Caco-2 (cell line): ENCODE results near the gene TMEM14B. TPM values are rescaled to one million over a fixed set of nuclear protein-coding genes. Genes with fewer than 3 reads are reported as not detected.

Experiments
- BruUV-seq: library from RNA; stranded (reverse); fragments of 400-500 nt; replicated peaks from 2 replicates; lab custom pipeline; 2021; lab: Mats Ljungman, UMichigan
- CTCF ChIA-PET: fragments of 300-600 bp; sonication (Branson Sonifier 250); formaldehyde crosslinking; loops from one replicate; lab custom pipeline; 2022; ENCODE audit warnings: antibody characterized with exemption; lab: Charles Lee
- POLR2A ChIA-PET: fragments of 300-600 bp; sonication (Branson Sonifier 250); formaldehyde crosslinking; loops from one replicate; lab custom pipeline; 2022; ENCODE audit warnings: antibody characterized with exemption; lab: Charles Lee
- DNase-seq, 2 experiments: peaks; one replicate each; pipeline versions ENCODE4 v3.0.0 to v3.0.0-alpha.2; 2020 to 2022
- H3K27me3 ChIP-seq: replicated peaks from 2 replicates; pipeline ENCODE4 v1.6.0; 2011; ENCODE audit warnings: low read length; ENCODE audit not compliant: control insufficient read depth, insufficient read depth
- H3K36me3 ChIP-seq: 2 replicates; pipeline ENCODE4 v1.5.1; 2011; ENCODE audit warnings: low read length; ENCODE audit not compliant: control insufficient read depth, insufficient read depth
- H3K4me1 ChIP-seq: fragments of 250-450 bp; sonication (Bioruptor Pico); 2 replicates; pipeline ENCODE4 v1.5.1; 2020; ENCODE audit warnings: mild to moderate bottlenecking
- H3K4me3 ChIP-seq: 2 replicates; pipeline ENCODE4 v1.5.1; 2011; ENCODE audit warnings: low read depth, mild to moderate bottlenecking, control low read depth, low read length
- H3K9me3 ChIP-seq: fragments of 250-450 bp; sonication (Bioruptor Pico); 2 replicates; pipeline ENCODE4 v1.5.1; 2020; ENCODE audit warnings: mild to moderate bottlenecking, moderate library complexity
- H3K27ac Mint-ChIP-seq: one replicate; pipeline ENCODE4 v1.8.0; 2022; ENCODE audit warnings: mixed read lengths; ENCODE audit not compliant: unreplicated experiment
- H3K27me3 Mint-ChIP-seq: one replicate; pipeline ENCODE4 v1.8.0; 2022; ENCODE audit warnings: mixed read lengths; ENCODE audit not compliant: insufficient read depth, unreplicated experiment
- H3K36me3 Mint-ChIP-seq: one replicate; pipeline ENCODE4 v1.8.0; 2022; ENCODE audit warnings: mild to moderate bottlenecking, mixed read lengths; ENCODE audit not compliant: insufficient read depth, unreplicated experiment
- H3K4me1 Mint-ChIP-seq: one replicate; pipeline ENCODE4 v1.8.0; 2022; ENCODE audit warnings: low read depth, mixed read lengths; ENCODE audit not compliant: unreplicated experiment
- H3K4me3 Mint-ChIP-seq: one replicate; pipeline ENCODE4 v1.8.0; 2022; ENCODE audit warnings: mild to moderate bottlenecking, moderate library complexity, mixed read lengths; ENCODE audit not compliant: unreplicated experiment
- H3K9me3 Mint-ChIP-seq: one replicate; pipeline ENCODE4 v1.8.0; 2022; ENCODE audit warnings: mixed read lengths; ENCODE audit not compliant: unreplicated experiment
- CTCF ChIP-seq, 2 experiments: fragments of 200-600 bp in 1 of 2; IDR thresholded peaks; 1 replicate in 1 of 2; 2 replicates in 1 of 2; pipeline versions ENCODE4 v1.5.1 to v1.8.0; 2011 to 2022; ENCODE audit warnings: antibody characterized with exemption in 1 of 2, control low read depth in 1 of 2, inconsistent platforms in 1 of 2, low read depth in 1 of 2, low read length in 1 of 2, mild to moderate bottlenecking in 1 of 2, moderate library complexity in 1 of 2; ENCODE audit not compliant: insufficient read depth in 1 of 2, severe bottlenecking in 1 of 2, unreplicated experiment in 1 of 2
- intact Hi-C: fragments of 100-400 bp; cut with micrococcal nuclease; formaldehyde crosslinking; loops from one replicate; pipeline ENCODE4 v1.10.0; 2022; ENCODE audit not compliant: unreplicated experiment
- total RNA-seq: library from RNA; stranded (reverse); gene quantifications from 2 replicates; pipeline ENCODE4 v1.2.3, GENCODE V29; 2022

The TMEM14B gene
- total RNA-seq, 1 experiment from 2014 or later: 105 TPM

GRCh38 chr6:10759312-10759839, 11.8 kb downstream of the TMEM14B start:
- Histone ChIP-seq H3K4me1 (peaks cover 4% of the 10 kb centered on the region; the same call in 1 of the 2 replicates), H3K36me3 (peaks cover 3% of the 10 kb centered on the region), H3K9me3 (no peaks in the 10 kb centered on the region), H3K4me3 (no peak overlapping the region), H3K27me3 (no peaks in the 10 kb centered on the region)
- ChIA-PET CTCF (interaction anchor here (0.6 kb wide), 3 partner anchors 12 to 281 kb away, joined by 3 to 5 read pairs (median 3); partner anchors contain the start of gene TMEM14B), POLR2A (interaction anchor here (0.6 kb wide), 3 partner anchors 12 to 64 kb away, joined by 3 to 10 read pairs (median 3); partner anchors contain the start of genes C6orf52, PAK1IP1, TMEM14B and TMEM14C)
- TF ChIP-seq CTCF (IDR thresholded peaks at IDR 0.05; ENCODE audit: insufficient read depth in 1 of 2, low read depth in 1 of 2, low read length in 1 of 2, severe bottlenecking in 1 of 2, unreplicated experiment in 1 of 2): peak; percentile 42 to 44
- Mint-ChIP-seq H3K4me3 (no peak overlapping the region), H3K9me3 (no peaks in the 10 kb centered on the region), H3K36me3 (peaks cover 67% of the 10 kb centered on the region), H3K4me1 (peaks cover 6% of the 10 kb centered on the region), H3K27me3 (no peaks in the 10 kb centered on the region), H3K27ac (peak overlapping the region; percentile 80)
- no TSS peak for BruUV-seq
- intact Hi-C loops: loop anchor here (1.0 to 2.0 kb wide), 3 partner anchors 37 to 249 kb away; no protein-coding TSS in a partner anchor
- peak; percentile 46 to 68 for DNase-seq

DNA sequence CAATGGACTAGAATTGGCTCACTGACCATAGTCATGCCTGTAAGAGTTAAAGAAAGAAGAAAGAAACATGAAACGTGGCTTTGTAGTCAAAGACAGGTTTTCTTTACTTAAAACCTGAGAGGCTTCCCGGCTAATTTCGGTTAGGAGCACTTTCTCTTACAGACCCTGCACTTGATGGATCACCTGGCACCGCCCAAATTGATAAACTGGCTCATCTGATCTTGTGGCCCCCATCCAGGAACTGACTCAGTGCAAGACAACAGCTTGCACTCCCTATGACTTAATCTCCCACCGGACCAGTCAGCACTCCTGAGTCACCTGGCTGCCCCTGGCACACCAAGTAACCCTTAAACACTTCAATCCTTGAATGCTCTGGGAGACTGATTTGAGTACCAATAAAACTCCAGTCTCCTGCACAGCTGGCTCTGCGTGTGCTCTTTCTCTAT, 12.3 kb downstream of the TMEM14B start:
- Histone ChIP-seq H3K27me3 (no peaks in the 10 kb centered on the region), H3K4me1 (peaks cover 4% of the 10 kb centered on the region; the same call in 1 of the 2 replicates), H3K36me3 (peaks cover 2% of the 10 kb centered on the region), H3K4me3 (no peak overlapping the region), H3K9me3 (no peaks in the 10 kb centered on the region)
- POLR2A ChIA-PET: interaction anchor here (0.6 kb wide), 3 partner anchors 13 to 65 kb away, joined by 3 to 10 read pairs (median 3); partner anchors contain the start of genes C6orf52, PAK1IP1, TMEM14B and TMEM14C
- no peaks in the 10 kb centered on the region for H3K27me3 Mint-ChIP-seq
- no peaks in the 10 kb centered on the region for H3K9me3 Mint-ChIP-seq
- no TSS peak for BruUV-seq
- no peak for DNase-seq
- peaks cover 62% of the 10 kb centered on the region for H3K36me3 Mint-ChIP-seq
- no peak for TF ChIP-seq CTCF (IDR thresholded peaks at IDR 0.05; ENCODE audit: insufficient read depth in 1 of 2, low read depth in 1 of 2, low read length in 1 of 2, severe bottlenecking in 1 of 2, unreplicated experiment in 1 of 2)
- H3K27ac Mint-ChIP-seq: peak overlapping the region; percentile 70
- intact Hi-C loops: loop anchor here (1.0 to 2.0 kb wide), 3 partner anchors 38 to 250 kb away; no protein-coding TSS in a partner anchor
- H3K4me1 Mint-ChIP-seq: peaks cover 6% of the 10 kb centered on the region
- CTCF ChIA-PET: interaction anchor here (0.6 kb wide), 3 partner anchors 12 to 281 kb away, joined by 3 to 5 read pairs (median 3); partner anchors contain the start of gene TMEM14B
- no peak overlapping the region for H3K4me3 Mint-ChIP-seq

- TF ChIP-seq CTCF (IDR thresholded peaks at IDR 0.05; ENCODE audit: insufficient read depth in 1 of 2, low read depth in 1 of 2, low read length in 1 of 2, severe bottlenecking in 1 of 2, unreplicated experiment in 1 of 2): no peak
- Mint-ChIP-seq H3K27me3 (no peaks in the 10 kb centered on the region), H3K4me3 (no peak overlapping the region), H3K9me3 (no peaks in the 10 kb centered on the region), H3K27ac (no peak overlapping the region), H3K4me1 (peaks cover 6% of the 10 kb centered on the region), H3K36me3 (peaks cover 39% of the 10 kb centered on the region)
- H3K4me3 ChIP-seq: no peak overlapping the region
- ChIA-PET POLR2A (no interaction called here), CTCF (interaction anchor here (0.6 kb wide), 1 partner anchor 16 kb away, joined by 4 read pairs; no protein-coding TSS in a partner anchor)
- no peaks in the 10 kb centered on the region for H3K36me3 ChIP-seq
- H3K27me3 ChIP-seq: no peaks in the 10 kb centered on the region
- no peaks in the 10 kb centered on the region for H3K9me3 ChIP-seq
- intact Hi-C loops: no loop called here
- BruUV-seq: no TSS peak
- no peak for DNase-seq
- H3K4me1 ChIP-seq: peaks cover 4% of the 10 kb centered on the region; the same call in 1 of the 2 replicates
Observed at GRCh38 chr6:10763006-10763405, 15.4 kb downstream of the TMEM14B start.
